H1 (cell line): ENCODE data around the gene CPA3. TPM values are rescaled to one million over a fixed set of nuclear protein-coding genes. Genes with fewer than 3 reads are reported as not detected.

Experiments
- CTCF ChIA-PET: fragments of 300-600 bp; sonication (Branson Sonifier 250); formaldehyde crosslinking; loops from one replicate; lab custom pipeline; 2021; ENCODE audit not compliant: partially characterized antibody; lab: Charles Lee
- POLR2A ChIA-PET: fragments of 300-600 bp; sonication (Branson Sonifier 250); formaldehyde crosslinking; loops from one replicate; lab custom pipeline; 2021; ENCODE audit warnings: inconsistent platforms; ENCODE audit not compliant: partially characterized antibody; lab: Charles Lee
- DNase-seq, 2 experiments: peaks; one replicate each; pipeline versions ENCODE4 v3.0.0 to v3.0.0-alpha.2; 2010 to 2022; ENCODE audit warnings: low spot score in 2 of 2, low read depth in 1 of 2, mixed read lengths in 1 of 2
- FAIRE-seq: peaks from 2 replicates; lab custom pipeline; 2011; peaks lifted over from hg19 to GRCh38; lab: Jason Lieb, UNC
- H2AFZ ChIP-seq: 2 replicates; pipeline ENCODE4 v1.8.1; 2012; ENCODE audit warnings: low read length, inconsistent platforms
- H2AK5ac ChIP-seq: 2 replicates; pipeline ENCODE4 v1.6.1; 2013; ENCODE audit warnings: low read depth, low read length
- H2BK120ac ChIP-seq: replicated peaks from 2 replicates; pipeline ENCODE3; 2013; ENCODE audit warnings: low read depth, low read length, inconsistent platforms
- H2BK12ac ChIP-seq: 2 replicates; pipeline ENCODE4 v1.6.1; 2013; ENCODE audit warnings: low read depth, low read length
- H2BK15ac ChIP-seq: 2 replicates; pipeline ENCODE4 v1.6.1; 2013; ENCODE audit warnings: low read length
- H2BK20ac ChIP-seq: 2 replicates; pipeline ENCODE4 v1.6.1; 2013; ENCODE audit warnings: low read length
- H2BK5ac ChIP-seq: 2 replicates; pipeline ENCODE4 v1.6.1; 2013; ENCODE audit warnings: low read depth, low read length
- H3K14ac ChIP-seq: 2 replicates; pipeline ENCODE4 v1.6.1; 2013; ENCODE audit warnings: inconsistent platforms; ENCODE audit not compliant: insufficient read length
- H3K18ac ChIP-seq: 2 replicates; pipeline ENCODE4 v1.6.1; 2013; ENCODE audit warnings: low read length; ENCODE audit errors: extremely low read depth
- H3K23ac ChIP-seq: 2 replicates; pipeline ENCODE4 v1.6.1; 2013; ENCODE audit warnings: inconsistent platforms; ENCODE audit not compliant: insufficient read length
- H3K23me2 ChIP-seq: 2 replicates; pipeline ENCODE4 v1.6.1; 2013; ENCODE audit warnings: low read depth, low read length
- H3K27ac ChIP-seq: 2 replicates; pipeline ENCODE4 v1.6.1; 2011; ENCODE audit warnings: low read depth, low read length, inconsistent platforms
- H3K27me3 ChIP-seq, 4 experiments: replicated peaks in 1 of 4; 1 replicate in 1 of 4; 2 replicates in 3 of 4; pipeline versions ENCODE4 v1.6.1 to v1.8.1; 2011 to 2013; ENCODE audit warnings: low read length in 3 of 4, mild to moderate bottlenecking in 3 of 4, inconsistent platforms in 2 of 4, mixed read lengths in 2 of 4, moderate library complexity in 1 of 4; ENCODE audit not compliant: control insufficient read depth in 3 of 4, insufficient read depth in 3 of 4; ENCODE audit errors: extremely low read depth in 1 of 4
- H3K36me3 ChIP-seq, 4 experiments: 2 replicates each; pipeline versions ENCODE4 v1.6.1 to v1.8.1; 2011 to 2013; ENCODE audit warnings: mild to moderate bottlenecking in 4 of 4, low read length in 3 of 4, moderate library complexity in 2 of 4, control low read depth in 1 of 4, inconsistent platforms in 1 of 4; ENCODE audit not compliant: insufficient read depth in 4 of 4, control insufficient read depth in 2 of 4
- H3K4ac ChIP-seq: replicated peaks from 2 replicates; pipeline ENCODE3; 2013; ENCODE audit warnings: low read length, low read depth, mixed read lengths, inconsistent platforms; ENCODE audit not compliant: insufficient read length
- H3K4me1 ChIP-seq, 4 experiments: replicated peaks in 1 of 4; 1 replicate in 1 of 4; 2 replicates in 3 of 4; pipeline versions ENCODE4 v1.6.1 to v1.8.1; 2011 to 2013; ENCODE audit warnings: low read length in 3 of 4, inconsistent platforms in 2 of 4, mixed read lengths in 1 of 4; ENCODE audit not compliant: insufficient read depth in 4 of 4, control insufficient read depth in 3 of 4
- H3K4me2 ChIP-seq, 2 experiments: 2 replicates each; pipeline versions ENCODE4 v1.6.1 to v1.8.1; 2011 to 2013; ENCODE audit warnings: low read depth in 2 of 2, low read length in 2 of 2, control low read depth in 1 of 2, inconsistent platforms in 1 of 2, mild to moderate bottlenecking in 1 of 2; ENCODE audit not compliant: insufficient read depth in 1 of 2
- H3K4me3 ChIP-seq, 4 experiments: fragments of 200-600, 300-600 bp in 1 of 4; sonication (generic), shearing (Covaris generic), sonication (Bioruptor Twin) in 1 of 4; 2 replicates each; pipeline versions ENCODE4 v1.5.1 to v1.8.1; 2011 to 2016; ENCODE audit warnings: low read length in 4 of 4, low read depth in 3 of 4, control low read depth in 2 of 4, inconsistent platforms in 2 of 4, mild to moderate bottlenecking in 2 of 4, mixed read lengths in 1 of 4, moderate library complexity in 1 of 4; ENCODE audit not compliant: insufficient read depth in 2 of 4; ENCODE audit errors: extremely low read depth in 1 of 4
- H3K56ac ChIP-seq: replicated peaks from 2 replicates; pipeline ENCODE3; 2013; ENCODE audit warnings: low read depth, mild to moderate bottlenecking, mixed read lengths, low read length, inconsistent platforms; ENCODE audit not compliant: insufficient read length
- H3K79me1 ChIP-seq: 2 replicates; pipeline ENCODE4 v1.6.1; 2013; ENCODE audit warnings: low read depth, low read length, control low read depth
- H3K79me2 ChIP-seq, 2 experiments: 2 replicates each; pipeline versions ENCODE4 v1.6.1 to v1.8.1; 2012 to 2013; ENCODE audit warnings: low read length in 2 of 2, mild to moderate bottlenecking in 2 of 2, inconsistent platforms in 1 of 2; ENCODE audit not compliant: insufficient read depth in 2 of 2, control insufficient read depth in 1 of 2
- H3K9ac ChIP-seq, 4 experiments: replicated peaks in 1 of 4; 1 replicate in 1 of 4; 2 replicates in 3 of 4; pipeline versions ENCODE4 v1.6.1 to v1.8.1; 2011 to 2013; ENCODE audit warnings: low read depth in 3 of 4, low read length in 3 of 4, control low read depth in 2 of 4, mild to moderate bottlenecking in 2 of 4, moderate library complexity in 2 of 4, inconsistent platforms in 1 of 4; ENCODE audit errors: extremely low read depth in 1 of 4
- H3K9me3 ChIP-seq, 2 experiments: 2 replicates each; pipeline versions ENCODE4 v1.6.1 to v1.8.1; 2012 to 2013; ENCODE audit warnings: mild to moderate bottlenecking in 2 of 2, moderate library complexity in 2 of 2, control low read depth in 1 of 2, inconsistent platforms in 1 of 2, low read depth in 1 of 2, low read length in 1 of 2, mixed read lengths in 1 of 2; ENCODE audit not compliant: insufficient read depth in 2 of 2
- H4K20me1 ChIP-seq, 2 experiments: replicated peaks in 1 of 2; 2 replicates each; pipeline versions ENCODE3 to v1.8.1; 2011 to 2013; ENCODE audit warnings: inconsistent platforms in 2 of 2, low read length in 2 of 2, mild to moderate bottlenecking in 1 of 2; ENCODE audit not compliant: insufficient read depth in 2 of 2, control insufficient read depth in 1 of 2
- H4K5ac ChIP-seq: 2 replicates; pipeline ENCODE4 v1.6.1; 2013; ENCODE audit warnings: low read length, low read depth, mixed read lengths, inconsistent platforms; ENCODE audit not compliant: insufficient read length
- H4K8ac ChIP-seq: 2 replicates; pipeline ENCODE4 v1.8.0; 2013; ENCODE audit warnings: mild to moderate bottlenecking, moderate library complexity, low read length, inconsistent platforms; ENCODE audit not compliant: insufficient read depth; ENCODE audit errors: extremely low read depth
- H4K91ac ChIP-seq: replicated peaks from 2 replicates; pipeline ENCODE3; 2013; ENCODE audit warnings: low read length, mixed read lengths, inconsistent platforms; ENCODE audit not compliant: insufficient read length
- CTBP2 ChIP-seq: IDR thresholded peaks from 2 replicates; pipeline ENCODE4 v1.7.0; 2011; ENCODE audit warnings: borderline replicate concordance, mild to moderate bottlenecking, moderate library complexity, mixed read lengths, low read length; ENCODE audit not compliant: insufficient read depth, insufficient read length
- CTCF ChIP-seq, 3 experiments: IDR thresholded peaks; 1 replicate in 2 of 3; 2 replicates in 1 of 3; pipeline versions ENCODE4 v1.5.1 to v1.6.1; 2011; ENCODE audit warnings: low read length in 3 of 3, mild to moderate bottlenecking in 3 of 3, inconsistent platforms in 2 of 3, low read depth in 1 of 3, moderate library complexity in 1 of 3; ENCODE audit not compliant: insufficient read depth in 1 of 3; ENCODE audit errors: control extremely low read depth in 1 of 3
- SP4 ChIP-seq: IDR thresholded peaks from 2 replicates; pipeline ENCODE4 v1.6.1; 2012; ENCODE audit warnings: low read length, inconsistent platforms
- WGBS, 2 experiments: shearing (Covaris generic) in 1 of 2; methylation state at CpG; one replicate each; pipeline versions ENCODE4 v1.1.6 to v1.1.7; 2013 to 2015; ENCODE audit warnings: low lambda C conversion rate in 2 of 2, mixed read lengths in 2 of 2, inconsistent platforms in 1 of 2, low coverage in 1 of 2, missing lambda C conversion rate in 1 of 2; ENCODE audit not compliant: insufficient replicate concordance in 2 of 2, insufficient coverage in 1 of 2, insufficient read length in 1 of 2; ENCODE audit errors: extremely low coverage in 1 of 2, missing lambda C conversion rate in 1 of 2; 5-methylcytosine and 5-hydroxymethylcytosine counted together
- polyA plus RNA-seq, 7 experiments: library from polyadenylated mRNA; depleted of rRNA in 3 of 7; stranded (reverse) in 5 of 7; unstranded in 2 of 7; fragments of >200 nt in 5 of 7; fragments of 200-250 nt in 2 of 7; gene quantifications; 1 replicate in 5 of 7; 2 replicates in 1 of 7; 4 replicates in 1 of 7; pipeline versions ENCODE4 v1.2.1 to v1.2.3, GENCODE V29; 2011 to 2013; ENCODE audit warnings: missing spikeins in 2 of 7, mixed read lengths in 2 of 7
- total RNA-seq: library from RNA; stranded (reverse); fragmentation: NEBNext Ultra II Directional; extraction: Animal tissue kit (Norgen Biotek cat#: 25700); gene quantifications from 2 replicates; pipeline ENCODE4 v1.2.1, GENCODE V29; 2021

Gene CPA3
- total and polyA plus RNA-seq, 2 of the 8 experiments (the other 6 are each of a cell fraction or from before 2014, with no cell fraction given): not detected

GRCh38 chr3:148866261-148866660 lies 1.2 kb downstream of the CPA3 start:
- Histone ChIP-seq H4K91ac (no peak overlapping the region), H3K36me3 (no peaks in the 10 kb centered on the region), H3K27ac (no peak overlapping the region), H3K4me1 (no peaks in the 10 kb centered on the region), H4K8ac (no peak overlapping the region), H3K56ac (no peak overlapping the region), H4K5ac (no peak overlapping the region), H3K27me3 (no peaks in the 10 kb centered on the region), H3K4me3 (no peak overlapping the region), H3K79me2 (no peaks in the 10 kb centered on the region), H4K20me1 (no peaks in the 10 kb centered on the region), H3K14ac (no peak overlapping the region), H3K4ac (no peak overlapping the region), H2BK120ac (no peak overlapping the region), H2BK5ac (no peak overlapping the region), H3K79me1 (no peaks in the 10 kb centered on the region), H2BK20ac (no peak overlapping the region), H3K23me2 (no peaks in the 10 kb centered on the region), H2AK5ac (no peak overlapping the region), H3K9me3 (no peaks in the 10 kb centered on the region), H3K9ac (no peak overlapping the region), H3K4me2 (no peak overlapping the region), H2BK15ac (no peak overlapping the region), H3K23ac (no peak overlapping the region), H2BK12ac (no peak overlapping the region), H3K18ac (no peak overlapping the region), H2AFZ (no peak overlapping the region)
- TF ChIP-seq CTBP2 (no peak), SP4 (no peak), CTCF (IDR thresholded peaks at IDR 0.05; ENCODE audit: control extremely low read depth in 1 of 3, insufficient read depth in 1 of 3, low read depth in 1 of 3, low read length in 3 of 3) (no peak)
- WGBS, 2 experiments: 71% methylated on average over 4 of the region's 4 CpGs; no CpG with 5 or more reads in 1 of the 2 experiments
- DNase-seq (peak in 1 of 2 experiments; percentile 15), FAIRE-seq (no peak)
- ChIA-PET POLR2A (no interaction called here), CTCF (interaction anchor here (0.9 to 12.1 kb wide), 4 partner anchors 14 to 134 kb away, joined by 3 to 189 read pairs (median 5); no protein-coding TSS in a partner anchor)
